Skin of body (tissue), 2 donors: Measurements from ENCODE around the gene DMRT1. TPM values are rescaled to one million over a fixed set of nuclear protein-coding genes. Genes with fewer than 3 reads are reported as not detected.

Source experiments
- DNase-seq: peaks from one replicate; lab custom pipeline; 2025; lab: John Stamatoyannopoulos, UW
- total RNA-seq: library from RNA; depleted of rRNA; stranded (reverse); fragments of >200 nt; gene quantifications from one replicate; pipeline ENCODE4 v1.2.3, GENCODE V29; 2014

The DMRT1 gene
- total RNA-seq, 1 donor from 2014 or later: not detected

DNA sequence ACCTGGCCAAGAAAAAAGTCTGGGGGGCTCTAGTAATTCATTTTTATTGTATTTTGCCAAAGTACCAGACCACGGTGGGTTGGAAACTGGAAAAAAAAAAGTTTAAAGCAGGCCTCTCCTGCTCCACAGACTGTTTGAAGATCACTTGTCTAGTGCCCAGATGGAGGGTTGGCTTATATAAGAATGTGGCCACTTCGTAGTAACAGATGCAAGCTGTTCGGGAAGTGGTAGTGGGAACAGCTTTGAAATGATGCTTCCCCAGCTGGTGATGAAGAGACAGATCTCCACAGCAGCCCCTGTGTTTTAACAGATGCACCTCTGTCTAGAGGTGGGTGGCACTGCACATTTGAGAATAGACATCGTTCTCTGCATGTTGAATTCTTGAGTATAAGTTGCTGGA is 80.7 kb downstream of the DMRT1 start:
- DNase-seq: no peak

DNA sequence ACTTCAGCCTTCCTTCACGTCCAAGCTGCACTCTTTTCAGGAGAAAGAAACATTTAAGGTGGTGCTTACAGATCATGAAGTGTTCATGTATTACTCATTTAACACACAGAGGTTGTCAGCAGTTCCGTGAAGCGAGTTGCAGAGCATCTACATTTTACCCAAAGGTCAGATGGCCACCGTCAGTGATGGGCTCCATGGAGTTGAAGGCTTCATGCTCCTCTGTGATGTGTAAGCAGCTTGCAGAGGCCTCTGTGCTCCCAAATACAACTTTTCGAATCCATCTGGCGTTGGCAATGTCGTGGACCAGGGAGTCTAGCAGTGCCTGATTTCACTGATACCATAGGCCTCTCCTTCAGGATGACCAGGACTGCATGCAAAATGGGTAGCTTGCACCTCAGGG is 81.2 kb downstream of the DMRT1 start:
- DNase-seq: no peak

DNA sequence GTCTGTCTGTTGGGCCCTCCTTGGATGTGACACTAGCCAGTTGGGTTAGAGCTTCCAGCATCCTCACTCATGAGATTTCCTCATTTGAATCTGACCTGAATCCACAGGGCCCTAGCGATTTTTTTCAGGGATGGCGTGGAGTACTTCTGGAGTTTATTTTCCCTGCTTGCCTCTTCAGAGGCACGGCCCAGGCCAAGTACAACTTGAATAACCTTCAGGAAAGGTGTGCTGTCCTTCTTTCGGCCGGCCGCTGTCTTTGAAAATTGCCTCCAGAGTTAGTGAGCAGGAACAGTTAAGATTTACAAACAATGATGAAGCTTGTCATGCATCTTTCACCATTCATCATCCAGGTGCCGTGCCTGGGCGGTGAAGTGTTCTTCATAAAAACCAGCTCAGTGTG is 85.5 kb downstream of the DMRT1 start:
- no peak for DNase-seq

DNA sequence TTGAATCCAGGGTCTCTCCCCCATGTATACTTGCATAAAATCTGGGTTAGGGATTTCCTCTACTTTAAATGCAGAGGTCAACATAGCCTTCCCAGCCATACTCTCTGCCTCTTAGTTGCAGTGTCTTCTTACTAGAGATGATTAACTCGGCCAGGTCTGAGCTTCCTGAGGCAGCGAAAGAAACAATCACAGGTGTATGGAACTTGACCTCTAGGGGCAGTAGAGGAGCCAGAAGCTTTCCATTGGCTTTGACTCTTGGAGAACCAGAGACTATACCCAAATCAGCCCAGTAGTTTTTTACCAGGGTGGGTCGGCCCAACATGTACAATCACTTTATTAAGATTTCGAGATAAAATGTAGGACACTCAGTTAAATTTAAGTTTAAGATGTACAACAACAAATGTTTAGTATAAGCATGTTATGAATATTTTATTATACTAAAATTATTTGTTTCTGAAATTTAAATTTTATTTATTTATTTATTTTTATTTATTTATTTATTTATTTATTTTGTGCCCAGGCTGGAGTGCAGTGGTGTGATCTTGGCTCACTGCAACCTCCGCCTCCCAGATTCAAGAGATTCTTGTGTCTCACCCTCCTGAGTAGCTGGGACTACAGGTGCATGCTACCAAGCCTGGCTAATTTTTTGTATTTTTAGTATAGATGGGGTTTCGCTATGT is 87.0 kb downstream of the DMRT1 start:
- DNase-seq: no peak

DNA sequence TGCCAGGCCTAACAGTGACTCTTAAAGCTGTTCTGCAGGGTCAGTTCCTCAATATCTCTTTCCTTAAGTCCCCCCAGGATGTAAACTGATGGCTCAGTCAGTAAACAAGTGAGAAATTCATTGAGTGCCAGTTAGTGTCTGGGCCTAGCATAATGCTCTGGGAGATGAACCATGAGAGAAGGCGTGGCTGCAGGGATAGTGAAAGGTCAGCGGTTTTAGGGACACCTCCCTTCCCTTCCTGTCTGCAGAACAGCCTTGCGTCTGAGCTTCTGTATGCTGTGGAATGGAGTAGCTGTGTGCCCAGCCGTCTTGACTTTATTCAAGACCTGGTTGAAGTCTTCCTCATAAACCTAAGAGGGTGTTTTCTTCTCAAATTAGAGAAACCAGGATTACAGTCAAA is 88.2 kb downstream of the DMRT1 start:
- DNase-seq: no peak

DNA sequence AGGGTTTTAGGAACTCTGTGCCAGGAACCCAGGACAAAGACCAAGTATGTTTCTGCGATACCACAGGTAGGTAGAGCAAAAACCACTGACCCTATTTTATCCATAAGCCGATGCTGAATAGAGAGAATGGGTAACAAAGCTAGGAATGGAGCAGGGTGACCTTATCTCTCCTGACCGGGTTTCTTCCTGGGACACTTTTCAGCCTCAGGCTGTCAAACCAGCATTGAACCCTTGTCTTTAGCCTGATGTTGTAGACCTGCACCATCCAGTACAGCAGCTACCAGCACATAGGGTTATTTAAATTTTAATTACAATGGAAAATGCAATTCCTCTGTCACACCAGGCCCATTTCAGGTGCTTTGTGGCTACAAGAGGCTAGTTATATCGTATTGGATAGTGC is 91.9 kb downstream of the DMRT1 start:
- DNase-seq: no peak

DNA sequence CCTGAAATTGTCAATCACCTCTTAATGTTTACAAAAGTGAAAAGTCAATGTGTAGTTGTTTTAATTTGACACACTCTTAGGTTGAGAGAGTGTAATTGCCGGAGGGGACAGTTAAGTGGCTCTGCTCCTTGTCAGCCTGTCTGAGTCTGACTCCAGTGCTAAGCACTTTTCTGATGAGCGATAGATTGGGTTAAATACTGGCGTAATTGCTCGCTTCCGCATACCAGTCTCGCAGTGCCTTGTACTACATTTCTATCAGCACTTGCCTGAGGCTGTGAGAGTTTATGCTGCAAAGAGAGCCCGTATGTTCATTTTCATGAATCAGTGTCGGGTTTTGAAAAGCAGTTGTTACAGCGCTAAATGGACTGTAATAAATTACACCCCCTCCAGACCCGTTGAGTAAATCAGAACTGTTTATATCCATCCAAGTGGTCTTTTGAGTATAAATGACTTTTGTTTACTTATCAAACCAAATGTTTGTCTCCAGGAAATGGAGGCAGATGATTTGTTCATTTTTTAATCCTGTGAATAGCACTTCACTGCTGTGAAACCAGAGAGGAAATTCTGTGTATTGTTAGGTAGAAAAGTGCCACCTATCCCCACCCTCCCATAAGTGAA is 94.0 kb downstream of the DMRT1 start:
- DNase-seq: peak; percentile 29

DNA sequence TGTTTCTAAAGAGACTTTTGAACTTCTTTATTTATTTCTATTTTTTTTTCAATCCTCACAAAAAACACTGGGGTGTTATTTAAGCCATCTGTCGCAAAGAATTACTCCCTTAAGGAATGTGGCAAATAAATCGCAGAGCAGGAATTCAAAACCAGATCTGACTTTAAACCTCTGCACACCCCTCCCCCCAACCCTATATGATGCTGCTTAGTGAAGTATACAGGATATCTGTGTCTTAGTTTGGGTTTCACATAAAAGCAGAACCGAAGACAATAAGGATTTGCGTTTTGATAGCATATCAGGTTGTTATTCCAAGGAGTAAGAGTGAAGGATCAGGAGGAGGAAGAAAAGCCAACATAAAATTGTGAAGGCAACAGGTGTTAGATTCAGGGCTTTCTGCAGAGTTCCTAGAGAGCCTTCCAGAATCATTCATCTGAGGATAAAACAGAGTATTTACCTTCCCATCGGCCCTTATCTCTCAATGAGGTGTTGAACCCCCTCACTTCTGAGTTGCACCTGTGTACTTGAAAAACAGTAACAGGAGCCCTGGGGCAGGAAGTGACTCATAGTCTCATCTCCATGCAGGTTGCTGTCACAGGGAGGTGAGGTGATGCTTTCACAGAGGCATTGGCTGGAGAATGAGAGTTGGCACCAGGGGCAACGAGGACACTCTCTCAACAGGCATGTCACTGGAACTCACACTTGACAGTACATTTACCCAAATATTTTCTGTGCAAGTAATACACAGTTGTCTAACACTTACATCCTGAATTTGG is 101.5 kb downstream of the DMRT1 start:
- no peak for DNase-seq

DNA sequence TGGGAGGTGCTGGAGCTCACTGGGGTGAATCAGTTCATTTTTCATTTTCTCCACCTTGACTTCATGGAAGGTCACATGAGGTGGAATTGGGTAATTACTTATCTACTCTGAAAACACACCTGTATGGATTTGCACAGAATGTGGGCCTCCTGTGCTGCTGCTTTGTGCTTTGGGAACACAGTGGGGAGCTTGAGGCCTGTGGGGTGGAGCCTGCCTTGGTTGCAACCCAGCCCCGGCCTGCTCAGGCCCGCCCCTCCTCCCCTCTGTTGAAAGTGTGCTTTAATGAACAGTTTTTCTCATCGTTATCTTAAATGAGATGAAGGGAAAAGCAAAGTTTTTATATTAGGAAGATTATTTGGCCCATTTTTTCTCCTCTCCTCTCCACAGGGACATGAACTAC is 106.5 kb downstream of the DMRT1 start:
- DNase-seq: no peak

DNA sequence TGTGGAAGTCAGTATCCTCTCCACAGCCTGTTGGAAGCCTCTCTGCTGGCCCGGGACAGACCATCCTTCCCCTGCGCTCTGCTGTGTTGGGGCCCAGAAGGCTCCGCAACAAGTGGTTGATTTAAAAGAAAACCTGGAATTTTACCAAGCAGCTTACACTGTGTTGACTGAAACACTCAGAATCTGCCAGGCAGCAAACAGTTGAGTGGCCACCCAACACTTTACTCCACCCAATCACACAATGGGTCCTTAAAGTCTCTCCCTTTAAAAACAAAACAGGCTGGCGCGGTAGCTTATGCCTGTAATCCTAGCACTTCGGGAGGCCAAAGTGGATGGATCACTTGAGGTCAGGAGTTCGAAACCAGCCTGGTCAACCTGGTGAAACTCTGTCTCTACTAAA is 107.0 kb downstream of the DMRT1 start:
- no peak for DNase-seq

DNA sequence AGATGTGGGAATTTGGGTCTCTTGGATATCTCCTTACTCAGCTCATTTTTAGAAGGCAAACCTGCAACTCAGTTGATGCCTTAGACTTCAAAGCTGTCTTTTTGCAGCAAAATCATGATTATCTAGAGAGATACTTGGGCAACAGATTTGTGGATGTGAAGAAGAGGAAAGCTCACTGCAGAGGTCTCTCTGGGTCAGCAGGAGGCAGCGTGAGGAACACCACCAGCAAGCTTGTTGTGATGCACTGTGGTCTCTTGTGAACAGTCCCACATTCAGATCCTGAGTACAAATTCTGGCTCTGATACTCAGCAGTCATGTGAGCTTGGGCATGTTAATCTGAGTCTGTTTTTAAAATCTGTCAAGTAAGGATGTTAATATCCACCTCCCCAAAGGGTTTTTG is 108.6 kb downstream of the DMRT1 start:
- DNase-seq: no peak

DNA sequence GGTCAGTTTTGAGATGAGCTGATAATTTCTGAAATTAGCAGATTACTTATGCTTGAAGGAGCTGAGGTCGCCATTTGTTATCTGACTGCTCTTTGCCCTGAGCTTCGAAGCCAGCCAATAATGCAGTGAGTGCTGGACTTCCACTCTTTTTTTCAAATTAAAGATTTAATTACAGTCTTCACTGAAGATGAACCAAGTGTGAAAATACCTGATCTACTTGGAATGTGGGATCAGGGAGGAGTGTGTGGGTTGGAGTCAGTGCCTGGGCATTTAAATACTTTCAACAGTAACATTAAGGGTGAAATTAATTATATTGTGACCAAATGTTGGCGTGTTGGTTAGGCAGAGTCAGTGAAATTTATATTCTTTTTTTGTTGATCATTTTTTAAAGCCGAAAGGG is 111.0 kb downstream of the DMRT1 start:
- DNase-seq: no peak

DNA sequence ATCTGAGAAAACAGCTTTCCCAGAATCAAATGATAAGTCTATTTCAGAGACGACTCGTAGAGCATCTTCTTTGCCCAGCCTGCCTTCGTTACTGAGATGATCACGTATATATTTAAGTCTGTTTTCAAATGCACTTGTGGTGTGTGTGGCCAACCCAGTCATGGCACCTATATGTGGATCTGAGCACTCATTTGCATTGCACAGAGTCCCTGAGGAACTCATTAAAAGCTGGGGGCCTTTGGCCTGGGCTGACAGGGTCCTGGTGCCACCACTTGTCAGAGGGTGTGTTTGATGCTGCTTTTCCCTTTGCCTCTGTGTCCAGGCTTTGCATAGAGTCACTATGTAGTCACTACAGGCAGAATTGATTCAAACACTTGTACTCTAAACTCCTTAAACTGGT is 117.6 kb downstream of the DMRT1 start:
- DNase-seq: no peak

DNA sequence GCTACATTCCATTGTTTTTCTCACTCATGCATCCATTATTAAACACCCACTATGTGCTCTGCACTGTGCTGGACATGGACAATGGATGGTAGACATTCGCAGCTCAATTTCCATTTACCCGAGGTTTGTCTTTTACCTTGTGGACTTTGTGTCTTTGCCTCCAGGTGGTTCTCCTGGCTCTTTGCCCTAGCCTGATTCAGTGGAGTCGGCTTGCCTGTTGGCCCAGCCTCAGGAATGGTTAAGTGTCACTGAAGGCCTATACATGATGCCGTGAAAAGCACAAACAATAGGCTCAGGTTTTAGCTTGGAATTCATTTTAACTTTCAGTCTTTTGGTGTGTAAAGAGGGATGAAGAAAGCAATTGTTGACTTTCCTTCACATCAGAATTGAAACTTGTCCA is 118.4 kb downstream of the DMRT1 start:
- DNase-seq: no peak

DNA sequence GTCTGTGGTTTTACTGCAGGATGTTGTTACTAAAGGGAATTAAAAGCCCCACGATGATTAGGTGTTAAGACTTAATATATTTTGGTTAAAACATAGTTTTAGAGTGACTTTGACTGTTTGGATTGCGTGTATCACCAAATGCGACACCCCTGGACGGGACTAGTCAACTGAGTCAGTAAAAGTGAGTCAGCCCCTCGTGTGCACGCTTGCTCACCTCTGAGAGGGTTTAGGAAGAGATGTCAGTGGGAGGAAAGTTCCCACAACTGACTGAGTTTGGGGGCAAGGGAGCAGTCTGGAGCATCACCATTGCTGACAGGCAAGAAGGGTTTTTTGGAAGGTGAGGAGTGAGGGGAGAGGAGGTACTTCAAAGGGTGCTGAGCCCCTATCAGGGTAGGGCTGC is 120.5 kb downstream of the DMRT1 start:
- no peak for DNase-seq

DNA sequence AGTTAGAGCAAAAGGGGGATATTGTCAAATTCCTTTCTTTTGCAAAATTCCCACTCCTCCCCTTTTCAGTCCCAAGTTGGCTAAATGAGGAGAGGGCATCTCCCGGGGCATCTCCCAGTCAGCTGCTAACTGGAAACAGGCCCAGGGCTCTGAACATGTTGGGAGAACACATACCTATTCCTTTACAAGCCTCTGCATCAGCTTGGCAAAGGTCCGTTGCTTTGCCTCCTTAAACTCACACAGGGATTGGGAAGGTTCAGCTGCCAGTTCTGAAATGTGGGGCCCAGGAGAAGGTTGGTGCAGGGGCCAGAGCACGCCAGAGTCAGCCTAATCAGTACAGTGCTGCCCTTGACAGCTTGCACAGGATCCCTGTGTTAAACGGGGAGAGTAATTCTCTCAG is 124.0 kb downstream of the DMRT1 start:
- DNase-seq: no peak

DNA sequence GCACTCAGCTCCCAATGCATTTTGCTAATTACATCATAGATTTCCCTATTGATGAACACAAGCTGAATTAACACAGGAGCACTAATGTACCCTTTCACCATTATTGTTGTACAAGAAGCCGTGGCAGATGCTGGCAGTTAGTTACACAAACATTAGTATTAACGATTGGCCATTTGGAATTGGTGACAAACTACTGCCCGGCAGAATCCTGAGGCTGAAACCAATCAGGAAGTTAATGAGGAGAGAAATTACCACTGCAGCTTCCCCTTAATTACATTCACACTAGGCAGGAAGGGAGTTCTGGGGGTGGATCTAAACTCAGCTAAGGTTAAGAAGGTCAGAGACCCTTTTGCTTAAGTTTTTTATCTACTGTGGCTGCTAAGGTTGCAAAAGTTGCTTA is 125.4 kb downstream of the DMRT1 start:
- no peak for DNase-seq

DNA sequence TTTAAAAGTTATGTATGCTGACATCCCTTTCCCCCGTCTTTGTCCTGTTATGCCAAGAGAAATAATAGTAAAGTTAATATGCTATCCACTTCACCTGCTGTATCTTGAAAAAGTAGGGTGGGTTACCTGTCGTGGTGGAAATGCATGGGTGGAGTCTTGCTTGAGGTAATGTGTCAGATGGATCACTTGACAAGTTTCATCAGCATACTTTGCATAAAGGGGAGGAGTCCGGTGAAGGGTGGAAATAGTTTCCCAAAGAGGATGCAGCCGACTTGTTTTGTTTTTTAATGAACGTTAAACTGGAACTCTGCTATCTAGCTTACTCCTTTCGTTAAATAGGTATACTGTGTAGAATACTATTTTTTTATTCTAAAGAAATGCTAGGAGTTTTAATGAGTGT is 125.9 kb downstream of the DMRT1 start:
- no peak for DNase-seq

DNA sequence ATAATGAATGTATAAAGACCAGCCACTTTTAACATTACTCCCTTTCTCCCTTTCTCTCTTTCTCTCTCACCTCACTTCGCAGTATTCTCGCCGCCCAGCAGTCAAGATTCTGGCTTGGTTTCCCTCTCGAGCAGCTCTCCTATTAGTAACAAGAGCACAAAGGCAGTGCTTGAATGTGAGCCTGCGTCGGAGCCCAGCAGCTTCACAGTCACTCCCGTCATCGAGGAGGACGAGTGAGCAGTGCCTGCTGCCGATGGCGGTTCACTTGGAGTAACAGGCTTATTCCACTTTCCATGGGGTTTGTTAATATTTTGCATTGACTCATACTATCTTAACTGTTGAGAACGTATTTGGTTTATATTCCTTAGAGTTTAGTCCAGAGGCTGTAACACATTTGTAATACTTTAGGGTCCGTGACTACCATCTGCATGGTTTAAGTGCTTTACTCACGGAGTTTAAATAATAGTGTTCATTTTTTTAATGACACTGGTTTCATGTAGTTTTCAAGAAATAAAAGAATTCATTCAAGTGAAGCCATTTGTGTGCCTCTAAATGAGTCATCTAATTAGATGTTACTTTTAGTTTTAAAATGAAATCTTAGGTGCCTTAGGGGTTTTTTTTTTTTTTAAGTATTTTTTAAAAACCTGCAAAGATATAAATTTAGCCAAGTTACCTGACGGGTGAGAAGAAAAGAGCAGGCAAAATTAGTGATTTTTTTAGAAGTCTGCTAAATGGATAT is 126.6 kb downstream of the DMRT1 start:
- no peak for DNase-seq

DNA sequence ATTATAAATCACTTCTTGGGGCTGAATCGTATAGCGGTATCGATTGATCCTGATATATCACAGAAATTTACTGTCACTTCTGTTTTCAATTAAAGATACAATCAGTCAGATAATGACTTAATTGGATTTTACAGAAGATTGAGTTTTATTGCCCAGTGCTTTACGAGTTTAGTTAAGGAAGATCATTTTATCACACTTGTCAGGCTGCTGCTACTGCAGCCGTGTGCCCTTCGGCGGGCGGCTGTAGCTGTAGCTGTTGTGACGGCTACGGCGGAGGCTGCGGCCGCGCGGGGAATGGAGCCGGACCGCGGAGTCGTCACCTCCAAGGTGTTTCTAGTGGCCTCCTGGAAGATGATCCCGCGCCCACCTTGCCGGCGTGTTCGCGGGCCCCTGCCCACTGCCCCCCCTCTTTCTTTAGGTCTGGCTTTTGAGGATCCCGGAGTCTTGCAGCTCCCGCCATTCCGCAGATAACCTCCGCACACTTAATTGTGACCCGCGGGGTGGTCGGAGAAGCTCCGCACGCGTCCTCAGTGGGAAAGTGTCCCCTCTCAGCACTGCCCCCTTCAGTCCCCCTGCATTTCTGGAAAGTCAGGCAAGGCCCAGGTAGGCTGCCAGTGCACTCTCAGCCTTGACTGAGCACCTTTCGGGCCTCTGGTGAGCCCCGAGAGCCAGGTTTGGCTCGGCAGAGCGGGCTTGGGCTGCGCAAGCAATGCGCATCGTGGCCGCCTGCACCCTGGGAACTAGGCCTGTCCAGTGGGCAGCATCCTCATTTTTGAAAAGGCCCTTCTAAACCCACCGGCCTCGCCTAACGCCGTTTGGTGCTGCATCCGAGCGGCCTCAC is 128.0 kb downstream of the DMRT1 start:
- DNase-seq: no peak
